Measurements from ENCODE around the gene HFM1.

Gene HFM1

DNA sequence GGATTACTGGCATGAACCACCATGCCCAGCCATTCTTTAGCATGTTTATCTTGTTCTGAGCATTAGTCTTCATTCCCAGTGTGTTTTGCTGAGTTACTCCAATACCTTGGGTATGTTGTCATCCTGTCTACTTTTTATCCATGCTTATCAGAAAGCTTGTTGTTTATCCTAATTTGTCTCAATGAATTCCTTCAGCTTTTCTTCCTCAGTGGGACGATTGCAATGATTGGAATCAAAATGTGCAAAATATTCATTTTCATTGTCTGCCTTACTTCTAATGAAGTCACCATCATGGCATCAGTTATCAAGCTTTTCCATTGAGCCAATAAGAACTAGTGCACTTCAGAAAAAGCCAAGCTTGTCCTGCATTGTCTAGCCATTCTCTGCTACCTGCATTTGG is 170.5 kb downstream of the HFM1 start:
- no peak for DNase-seq

DNA sequence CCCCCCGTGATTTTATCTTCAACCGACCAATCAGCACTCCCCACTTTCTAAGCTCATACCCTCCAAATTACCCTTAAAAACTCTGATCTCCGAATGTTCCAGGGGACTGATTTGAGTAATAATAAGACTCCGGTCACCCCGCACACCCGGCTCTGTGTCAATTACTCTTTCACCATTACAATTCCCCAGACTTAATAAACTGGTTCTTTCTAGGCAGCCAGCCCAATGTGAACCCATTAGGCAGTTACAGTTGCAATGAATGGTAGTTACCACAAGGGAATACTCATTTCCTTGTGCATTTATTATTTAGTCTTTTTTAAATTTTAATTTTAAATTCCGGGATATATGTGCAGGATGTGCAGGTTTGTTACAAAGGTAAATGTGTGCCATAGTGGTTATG is 177.9 kb downstream of the HFM1 start:
- no peak for DNase-seq

DNA sequence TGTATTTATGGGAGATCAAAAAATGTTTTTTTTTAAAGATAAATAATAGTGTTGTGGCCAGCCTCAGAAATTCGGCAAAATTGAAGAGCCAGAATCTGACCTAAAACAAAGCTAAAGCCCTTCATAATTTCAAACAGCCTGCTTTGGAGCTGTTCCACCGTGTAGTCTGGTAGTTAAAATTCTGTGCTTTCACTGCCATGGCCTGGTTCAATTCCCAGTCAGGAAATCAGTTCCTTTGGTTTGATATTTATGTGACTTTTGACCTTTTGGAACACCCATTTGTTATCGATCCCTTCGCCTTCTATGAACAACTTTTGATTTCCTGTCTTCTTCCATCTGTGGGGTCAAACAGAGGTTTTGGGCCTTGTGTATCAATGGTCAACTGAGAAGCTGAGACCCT is 179.8 kb downstream of the HFM1 start:
- DNase-seq: no peak

DNA sequence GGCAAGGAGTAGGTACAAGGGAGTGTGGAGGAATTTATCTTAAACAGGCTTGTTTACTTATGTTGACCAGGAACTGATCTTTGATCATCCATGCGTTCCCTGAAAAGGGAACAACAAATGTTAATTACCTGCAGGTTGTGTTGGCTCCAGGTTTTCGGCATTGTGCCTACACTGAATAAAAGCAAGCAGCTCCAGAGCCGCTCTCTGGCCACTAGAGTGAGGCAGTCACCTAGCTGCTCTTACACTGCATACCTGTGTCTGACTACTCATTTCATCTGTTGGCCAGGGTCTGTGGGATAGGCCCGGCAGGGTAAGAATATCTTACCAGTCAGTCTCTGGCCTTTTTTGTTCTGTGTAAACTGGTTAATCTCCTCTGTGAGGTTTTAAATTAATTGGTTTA is 183.6 kb downstream of the HFM1 start:
- no peak for DNase-seq

DNA sequence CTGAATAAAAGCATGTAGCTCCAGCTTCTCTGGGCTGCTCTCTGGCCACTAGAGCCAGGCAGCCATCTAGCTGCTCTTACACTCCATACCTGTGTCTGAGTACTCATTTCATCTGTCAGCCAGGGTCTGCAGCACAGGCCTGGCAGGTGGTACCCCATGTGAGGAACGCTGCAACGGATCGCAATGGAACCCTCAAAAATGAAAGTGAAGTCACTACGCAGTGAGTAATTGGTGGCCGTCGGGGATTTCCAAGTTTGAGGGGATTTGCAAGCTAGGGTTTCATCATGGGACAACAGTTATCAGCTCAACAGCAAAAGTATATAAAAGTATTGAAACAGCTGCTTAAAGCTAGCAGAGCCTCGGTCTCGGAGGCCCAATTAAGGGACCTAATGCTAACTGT is 186.7 kb downstream of the HFM1 start:
- DNase-seq: no peak
